GM12878 (cell line): ENCODE measurements around the gene MXRA8.

Experiments used
- ATF7 ChIP-seq: fragments of 450-650 bp; IDR thresholded peaks from 2 replicates; pipeline ENCODE4 v1.6.1; 2016; ENCODE audit warnings: low read depth, mild to moderate bottlenecking
- CTCF ChIP-seq, 3 experiments: IDR thresholded peaks in 2 of 3; conservative IDR thresholded peaks in 1 of 3; 2 replicates each; pipeline ENCODE4 v1.5.1; 2011; ENCODE audit warnings: low read depth in 3 of 3, low read length in 3 of 3, mild to moderate bottlenecking in 3 of 3, control low read depth in 2 of 3, moderate library complexity in 2 of 3, inconsistent platforms in 1 of 3, mixed read lengths in 1 of 3; ENCODE audit not compliant: control insufficient read depth in 2 of 3, insufficient read depth in 1 of 3; ENCODE audit errors: extremely low read depth in 1 of 3
- ESRRA ChIP-seq: IDR thresholded peaks from 2 replicates; pipeline ENCODE4 v1.6.1; 2012; ENCODE audit warnings: mild to moderate bottlenecking, low read length, improper control_type of control experiment
- KLF5 ChIP-seq: fragments of 450-650 bp; IDR thresholded peaks from 2 replicates; pipeline ENCODE4 v1.6.1; 2014; ENCODE audit warnings: mild to moderate bottlenecking; ENCODE audit not compliant: partially characterized antibody
- MAX ChIP-seq: IDR thresholded peaks from 2 replicates; pipeline ENCODE4 v1.6.1; 2012; ENCODE audit warnings: low read depth, low read length, improper control_type of control experiment
- POLR2A ChIP-seq: IDR thresholded peaks from 2 replicates; pipeline ENCODE4 v1.6.1; 2011; ENCODE audit warnings: low read depth, mild to moderate bottlenecking, low read length
- SMAD1 ChIP-seq: fragments of 450-650 bp; IDR thresholded peaks from 2 replicates; pipeline ENCODE4 v1.6.1; 2018; ENCODE audit warnings: mild to moderate bottlenecking, low read depth; ENCODE audit not compliant: partially characterized antibody
- ZBTB33 ChIP-seq: fragments of 450-650 bp; IDR thresholded peaks from 2 replicates; pipeline ENCODE4 v1.6.1; 2017; ENCODE audit warnings: mild to moderate bottlenecking
- TF ChIP-seq, protein P1 (sequence below): fragments of 450-650 bp; formaldehyde crosslinking; IDR thresholded peaks from 2 replicates; pipeline ENCODE4 v1.4.0; 2020; ENCODE audit warnings: mild to moderate bottlenecking, moderate library complexity

GRCh38 chr1:1317420-1317819 lies 40.9 kb downstream of the MXRA8 start:
- TF ChIP-seq SMAD1, result no peak
- no peak for TF ChIP-seq KLF5
- TF ChIP-seq POLR2A, result no peak
- no peak for TF ChIP-seq ATF7
- TF ChIP-seq, protein P1, sequence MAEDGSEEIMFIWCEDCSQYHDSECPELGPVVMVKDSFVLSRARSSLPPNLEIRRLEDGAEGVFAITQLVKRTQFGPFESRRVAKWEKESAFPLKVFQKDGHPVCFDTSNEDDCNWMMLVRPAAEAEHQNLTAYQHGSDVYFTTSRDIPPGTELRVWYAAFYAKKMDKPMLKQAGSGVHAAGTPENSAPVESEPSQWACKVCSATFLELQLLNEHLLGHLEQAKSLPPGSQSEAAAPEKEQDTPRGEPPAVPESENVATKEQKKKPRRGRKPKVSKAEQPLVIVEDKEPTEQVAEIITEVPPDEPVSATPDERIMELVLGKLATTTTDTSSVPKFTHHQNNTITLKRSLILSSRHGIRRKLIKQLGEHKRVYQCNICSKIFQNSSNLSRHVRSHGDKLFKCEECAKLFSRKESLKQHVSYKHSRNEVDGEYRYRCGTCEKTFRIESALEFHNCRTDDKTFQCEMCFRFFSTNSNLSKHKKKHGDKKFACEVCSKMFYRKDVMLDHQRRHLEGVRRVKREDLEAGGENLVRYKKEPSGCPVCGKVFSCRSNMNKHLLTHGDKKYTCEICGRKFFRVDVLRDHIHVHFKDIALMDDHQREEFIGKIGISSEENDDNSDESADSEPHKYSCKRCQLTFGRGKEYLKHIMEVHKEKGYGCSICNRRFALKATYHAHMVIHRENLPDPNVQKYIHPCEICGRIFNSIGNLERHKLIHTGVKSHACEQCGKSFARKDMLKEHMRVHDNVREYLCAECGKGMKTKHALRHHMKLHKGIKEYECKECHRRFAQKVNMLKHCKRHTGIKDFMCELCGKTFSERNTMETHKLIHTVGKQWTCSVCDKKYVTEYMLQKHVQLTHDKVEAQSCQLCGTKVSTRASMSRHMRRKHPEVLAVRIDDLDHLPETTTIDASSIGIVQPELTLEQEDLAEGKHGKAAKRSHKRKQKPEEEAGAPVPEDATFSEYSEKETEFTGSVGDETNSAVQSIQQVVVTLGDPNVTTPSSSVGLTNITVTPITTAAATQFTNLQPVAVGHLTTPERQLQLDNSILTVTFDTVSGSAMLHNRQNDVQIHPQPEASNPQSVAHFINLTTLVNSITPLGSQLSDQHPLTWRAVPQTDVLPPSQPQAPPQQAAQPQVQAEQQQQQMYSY (CRISPR knock-in tag), result no peak
- no peak for TF ChIP-seq MAX
- no peak for TF ChIP-seq ESRRA
- no peak for TF ChIP-seq CTCF (IDR thresholded peaks at IDR 0.05 in 2 of 3, conservative IDR thresholded peaks at IDR 0.05 in 1 of 3; ENCODE audit: control insufficient read depth in 2 of 3, extremely low read depth in 1 of 3, insufficient read depth in 1 of 3, low read depth in 3 of 3, low read length in 3 of 3)
- TF ChIP-seq ZBTB33, result no peak
